ENCODE measurements around the gene OSGIN1.

Gene OSGIN1

DNA sequence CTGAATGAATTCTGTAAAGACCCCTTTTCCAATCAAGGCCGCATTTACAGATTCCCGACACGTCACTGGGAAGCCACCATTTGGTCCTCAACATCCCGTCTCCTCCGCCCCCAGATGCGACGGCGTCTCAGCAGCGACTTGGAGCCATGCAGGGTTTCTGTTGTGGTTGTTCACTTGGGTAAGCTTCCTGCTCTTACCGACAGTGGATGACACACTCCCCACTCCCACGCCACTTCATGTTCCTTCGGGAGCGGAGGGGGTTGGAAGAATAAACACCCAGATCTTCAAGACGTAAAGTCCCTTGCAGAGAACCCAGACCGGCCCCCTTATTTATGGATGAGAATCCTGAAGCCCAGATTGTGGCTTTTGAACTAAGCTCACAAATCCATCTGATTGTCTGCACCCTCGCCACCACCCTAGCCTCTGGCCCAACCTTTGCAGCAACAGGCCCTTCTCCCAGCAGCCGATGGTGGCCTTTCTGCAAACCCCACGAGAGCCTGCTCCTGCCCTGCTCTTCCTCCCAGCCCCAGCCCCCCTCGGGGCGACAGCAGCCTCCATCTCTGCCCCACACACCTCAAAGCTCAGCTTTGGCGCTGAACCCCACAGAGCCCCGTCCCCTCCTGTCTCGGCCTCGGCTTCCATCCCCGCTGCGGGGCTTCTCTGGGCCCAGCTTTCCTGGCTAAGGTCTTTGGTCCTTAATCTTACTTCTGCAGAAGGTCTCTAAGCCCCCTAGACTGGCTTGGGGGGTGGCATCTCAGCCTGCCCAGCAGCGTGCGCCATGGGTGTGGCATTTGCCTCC is 19.0 kb upstream of the OSGIN1 start:
- peak overlapping the region in 2 of 3 experiments; percentile 45 to 49 for H3K27ac Mint-ChIP-seq
- peak overlapping the region in 2 of 3 experiments; percentile 6 to 16 for H3K4me3 Mint-ChIP-seq
- H3K27me3 Mint-ChIP-seq (ENCODE audit: low read depth): no peaks in the 10 kb centered on the region
- peaks cover 21% of the 10 kb centered on the region for H3K4me1 Mint-ChIP-seq
- TF ChIP-seq, protein P1, sequence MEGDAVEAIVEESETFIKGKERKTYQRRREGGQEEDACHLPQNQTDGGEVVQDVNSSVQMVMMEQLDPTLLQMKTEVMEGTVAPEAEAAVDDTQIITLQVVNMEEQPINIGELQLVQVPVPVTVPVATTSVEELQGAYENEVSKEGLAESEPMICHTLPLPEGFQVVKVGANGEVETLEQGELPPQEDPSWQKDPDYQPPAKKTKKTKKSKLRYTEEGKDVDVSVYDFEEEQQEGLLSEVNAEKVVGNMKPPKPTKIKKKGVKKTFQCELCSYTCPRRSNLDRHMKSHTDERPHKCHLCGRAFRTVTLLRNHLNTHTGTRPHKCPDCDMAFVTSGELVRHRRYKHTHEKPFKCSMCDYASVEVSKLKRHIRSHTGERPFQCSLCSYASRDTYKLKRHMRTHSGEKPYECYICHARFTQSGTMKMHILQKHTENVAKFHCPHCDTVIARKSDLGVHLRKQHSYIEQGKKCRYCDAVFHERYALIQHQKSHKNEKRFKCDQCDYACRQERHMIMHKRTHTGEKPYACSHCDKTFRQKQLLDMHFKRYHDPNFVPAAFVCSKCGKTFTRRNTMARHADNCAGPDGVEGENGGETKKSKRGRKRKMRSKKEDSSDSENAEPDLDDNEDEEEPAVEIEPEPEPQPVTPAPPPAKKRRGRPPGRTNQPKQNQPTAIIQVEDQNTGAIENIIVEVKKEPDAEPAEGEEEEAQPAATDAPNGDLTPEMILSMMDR (IDR thresholded peaks at IDR 0.05; ENCODE audit: unreplicated experiment in 3 of 3): no peak
- H3K36me3 Mint-ChIP-seq (ENCODE audit: low read depth): no peaks in the 10 kb centered on the region
- no peaks in the 10 kb centered on the region for H3K9me3 Mint-ChIP-seq

DNA sequence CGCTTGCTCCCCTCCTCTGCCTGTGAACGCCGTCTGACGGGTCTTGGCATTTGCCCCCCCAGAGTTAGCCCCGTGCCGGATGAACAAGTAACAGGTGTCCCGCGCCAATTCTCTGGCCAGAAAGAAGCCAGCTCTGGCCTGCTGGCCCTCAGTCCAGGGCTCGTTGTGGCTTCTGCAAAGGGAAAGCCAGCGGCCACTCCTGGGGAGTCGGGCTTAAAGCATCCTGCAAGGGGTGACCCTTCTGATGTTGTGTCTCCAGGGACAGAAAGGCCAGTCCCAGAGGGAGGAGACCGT is 18.4 kb upstream of the OSGIN1 start:
- H3K4me1 Mint-ChIP-seq: peaks cover 21% of the 10 kb centered on the region
- TF ChIP-seq, protein P1 (IDR thresholded peaks at IDR 0.05; ENCODE audit: unreplicated experiment in 3 of 3): no peak
- H3K9me3 Mint-ChIP-seq: no peaks in the 10 kb centered on the region
- H3K4me3 Mint-ChIP-seq: no peak overlapping the region
- no peaks in the 10 kb centered on the region for H3K36me3 Mint-ChIP-seq (ENCODE audit: low read depth)
- peaks cover 4% of the 10 kb centered on the region for H3K27me3 Mint-ChIP-seq (ENCODE audit: low read depth)
- H3K27ac Mint-ChIP-seq: no peak overlapping the region

GRCh38 chr16:83935005-83935857 is 17.8 kb upstream of the OSGIN1 start:
- no peaks in the 10 kb centered on the region for H3K36me3 Mint-ChIP-seq (ENCODE audit: low read depth)
- no peak overlapping the region for H3K27ac Mint-ChIP-seq
- H3K9me3 Mint-ChIP-seq: no peaks in the 10 kb centered on the region
- TF ChIP-seq, protein P1 (IDR thresholded peaks at IDR 0.05; ENCODE audit: unreplicated experiment in 3 of 3): no peak
- peaks cover 5% of the 10 kb centered on the region for H3K27me3 Mint-ChIP-seq (ENCODE audit: low read depth)
- peaks cover 18% of the 10 kb centered on the region for H3K4me1 Mint-ChIP-seq
- H3K4me3 Mint-ChIP-seq: no peak overlapping the region

- Mint-ChIP-seq H3K4me1 (peaks cover 18% of the 10 kb centered on the region), H3K27ac (no peak overlapping the region), H3K9me3 (no peaks in the 10 kb centered on the region), H3K27me3 (ENCODE audit: low read depth) (peaks cover 5% of the 10 kb centered on the region), H3K36me3 (ENCODE audit: low read depth) (no peaks in the 10 kb centered on the region), H3K4me3 (no peak overlapping the region)
- TF ChIP-seq, protein P1 (IDR thresholded peaks at IDR 0.05; ENCODE audit: unreplicated experiment in 3 of 3): no peak
Measured at GRCh38 chr16:83935858-83936255, 17.2 kb upstream of the OSGIN1 start.

- H3K36me3 Mint-ChIP-seq (ENCODE audit: low read depth): no peaks in the 10 kb centered on the region
- peaks cover 5% of the 10 kb centered on the region for H3K27me3 Mint-ChIP-seq (ENCODE audit: low read depth)
- TF ChIP-seq, protein P1 (IDR thresholded peaks at IDR 0.05; ENCODE audit: unreplicated experiment in 3 of 3): no peak
- peaks cover 18% of the 10 kb centered on the region for H3K4me1 Mint-ChIP-seq
- no peak overlapping the region for H3K4me3 Mint-ChIP-seq
- no peak overlapping the region for H3K27ac Mint-ChIP-seq
- no peaks in the 10 kb centered on the region for H3K9me3 Mint-ChIP-seq
Measured at GRCh38 chr16:83936581-83937165, 16.4 kb upstream of the OSGIN1 start.
